ENCODE measurements around the gene RASL12.

DNA sequence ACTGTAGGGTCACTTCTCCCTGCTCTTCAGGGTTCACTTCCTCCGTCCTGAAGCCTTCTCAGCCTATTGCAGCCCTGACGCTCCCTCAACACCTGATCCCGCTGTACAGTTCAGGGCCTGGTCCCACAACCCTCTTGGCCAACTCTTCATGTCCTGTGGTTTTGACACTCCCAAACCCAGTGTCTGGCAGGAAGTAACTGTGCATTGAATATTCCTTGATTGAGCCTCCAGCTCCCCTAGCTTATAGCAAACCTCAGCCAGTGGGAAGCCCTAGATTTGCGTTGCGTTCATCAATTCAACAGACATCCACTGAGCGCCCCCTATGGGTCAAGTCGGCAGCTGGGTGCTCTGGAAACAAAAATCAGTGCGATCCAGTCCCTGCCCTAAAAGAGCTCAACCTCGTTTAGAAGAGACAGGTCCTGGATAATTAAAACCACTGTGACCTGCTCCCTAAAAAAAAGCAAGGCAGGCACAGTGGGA, 33.7 kb upstream of the RASL12 start:
- TF ChIP-seq, protein P1, sequence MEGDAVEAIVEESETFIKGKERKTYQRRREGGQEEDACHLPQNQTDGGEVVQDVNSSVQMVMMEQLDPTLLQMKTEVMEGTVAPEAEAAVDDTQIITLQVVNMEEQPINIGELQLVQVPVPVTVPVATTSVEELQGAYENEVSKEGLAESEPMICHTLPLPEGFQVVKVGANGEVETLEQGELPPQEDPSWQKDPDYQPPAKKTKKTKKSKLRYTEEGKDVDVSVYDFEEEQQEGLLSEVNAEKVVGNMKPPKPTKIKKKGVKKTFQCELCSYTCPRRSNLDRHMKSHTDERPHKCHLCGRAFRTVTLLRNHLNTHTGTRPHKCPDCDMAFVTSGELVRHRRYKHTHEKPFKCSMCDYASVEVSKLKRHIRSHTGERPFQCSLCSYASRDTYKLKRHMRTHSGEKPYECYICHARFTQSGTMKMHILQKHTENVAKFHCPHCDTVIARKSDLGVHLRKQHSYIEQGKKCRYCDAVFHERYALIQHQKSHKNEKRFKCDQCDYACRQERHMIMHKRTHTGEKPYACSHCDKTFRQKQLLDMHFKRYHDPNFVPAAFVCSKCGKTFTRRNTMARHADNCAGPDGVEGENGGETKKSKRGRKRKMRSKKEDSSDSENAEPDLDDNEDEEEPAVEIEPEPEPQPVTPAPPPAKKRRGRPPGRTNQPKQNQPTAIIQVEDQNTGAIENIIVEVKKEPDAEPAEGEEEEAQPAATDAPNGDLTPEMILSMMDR (IDR thresholded peaks at IDR 0.05) = peak; percentile 63 to 85 (median 76)
- TF ChIP-seq POLR2A (IDR thresholded peaks at IDR 0.05) = no peak
- TF ChIP-seq POLR2AphosphoS5 (IDR thresholded peaks at IDR 0.05) = peak; percentile 32

All from prostate gland (tissue), 2 donors.